ENCODE data around the gene CPSF4. TPM values are rescaled to one million over a fixed set of nuclear protein-coding genes. Genes with fewer than 3 reads are reported as not detected.
"Not testable (repeated sequence)": the region's sequence is repeated elsewhere in the genome, so short reads cannot be mapped to it uniquely, and the experiment has no call there.

Gene CPSF4
- total RNA-seq, 1 donor from 2014 or later: 26.9 TPM

DNA sequence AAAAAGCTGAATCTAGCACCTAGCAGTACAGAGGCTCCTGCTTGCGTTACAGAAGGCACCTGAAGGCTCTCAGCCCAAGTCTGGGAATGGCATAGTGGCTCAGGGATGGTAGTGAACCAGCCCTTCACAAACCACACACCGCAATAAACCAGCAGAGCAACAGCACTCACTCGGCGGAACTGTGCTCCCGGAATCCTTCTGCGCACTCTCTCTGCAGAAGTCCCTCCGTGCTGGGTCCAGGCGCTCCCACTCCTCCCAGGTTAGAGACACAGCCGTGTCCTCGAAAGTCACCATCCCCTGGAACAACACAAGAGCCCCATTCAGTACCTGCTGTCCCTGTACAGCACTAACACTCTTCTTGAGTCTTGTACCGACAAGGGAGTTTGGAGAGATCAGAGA, 59.8 kb downstream of the CPSF4 start:
- ATAC-seq (no peak), DNase-seq (no peak)
- TF ChIP-seq, protein P1, sequence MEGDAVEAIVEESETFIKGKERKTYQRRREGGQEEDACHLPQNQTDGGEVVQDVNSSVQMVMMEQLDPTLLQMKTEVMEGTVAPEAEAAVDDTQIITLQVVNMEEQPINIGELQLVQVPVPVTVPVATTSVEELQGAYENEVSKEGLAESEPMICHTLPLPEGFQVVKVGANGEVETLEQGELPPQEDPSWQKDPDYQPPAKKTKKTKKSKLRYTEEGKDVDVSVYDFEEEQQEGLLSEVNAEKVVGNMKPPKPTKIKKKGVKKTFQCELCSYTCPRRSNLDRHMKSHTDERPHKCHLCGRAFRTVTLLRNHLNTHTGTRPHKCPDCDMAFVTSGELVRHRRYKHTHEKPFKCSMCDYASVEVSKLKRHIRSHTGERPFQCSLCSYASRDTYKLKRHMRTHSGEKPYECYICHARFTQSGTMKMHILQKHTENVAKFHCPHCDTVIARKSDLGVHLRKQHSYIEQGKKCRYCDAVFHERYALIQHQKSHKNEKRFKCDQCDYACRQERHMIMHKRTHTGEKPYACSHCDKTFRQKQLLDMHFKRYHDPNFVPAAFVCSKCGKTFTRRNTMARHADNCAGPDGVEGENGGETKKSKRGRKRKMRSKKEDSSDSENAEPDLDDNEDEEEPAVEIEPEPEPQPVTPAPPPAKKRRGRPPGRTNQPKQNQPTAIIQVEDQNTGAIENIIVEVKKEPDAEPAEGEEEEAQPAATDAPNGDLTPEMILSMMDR (IDR thresholded peaks at IDR 0.05): no peak
- H3K4me1 ChIP-seq: peaks cover 24% of the 10 kb centered on the region
- H3K27ac ChIP-seq: no peak overlapping the region
- H3K4me3 ChIP-seq: peak overlapping the region; percentile 100
- no peaks in the 10 kb centered on the region for H3K27me3 ChIP-seq
- intact Hi-C loops (cut with DNase I): no loop called here
- peaks cover 46% of the 10 kb centered on the region for H3K36me3 ChIP-seq
- H3K9me3 ChIP-seq: peaks cover 11% of the 10 kb centered on the region

DNA sequence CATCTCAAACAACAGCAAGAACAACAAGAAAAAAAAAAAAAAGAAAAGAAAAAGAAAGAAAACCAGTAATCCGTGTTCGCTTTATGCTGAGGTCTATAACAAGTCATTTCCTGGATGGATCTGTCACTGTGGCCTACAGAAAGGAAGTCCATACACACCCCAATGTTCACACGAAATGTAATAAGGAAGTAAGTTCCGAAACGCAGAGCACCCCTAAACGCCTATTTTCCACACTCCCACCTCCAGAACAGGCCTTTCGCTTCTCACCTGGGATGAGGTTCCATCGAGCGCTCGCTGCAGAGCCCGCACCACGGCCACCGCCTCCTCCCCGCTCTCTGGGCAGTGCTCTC, 60.6 kb downstream of the CPSF4 start:
- Histone ChIP-seq H3K4me3 (peak overlapping the region; percentile 100), H3K9me3 (peaks cover 5% of the 10 kb centered on the region), H3K4me1 (peaks cover 24% of the 10 kb centered on the region), H3K36me3 (peaks cover 38% of the 10 kb centered on the region), H3K27me3 (no peaks in the 10 kb centered on the region), H3K27ac (peak overlapping the region; percentile 96)
- intact Hi-C loops (cut with DNase I): no loop called here
- peak; percentile 19 for ATAC-seq
- TF ChIP-seq, protein P1 (IDR thresholded peaks at IDR 0.05): no peak
- DNase-seq: no peak

DNA sequence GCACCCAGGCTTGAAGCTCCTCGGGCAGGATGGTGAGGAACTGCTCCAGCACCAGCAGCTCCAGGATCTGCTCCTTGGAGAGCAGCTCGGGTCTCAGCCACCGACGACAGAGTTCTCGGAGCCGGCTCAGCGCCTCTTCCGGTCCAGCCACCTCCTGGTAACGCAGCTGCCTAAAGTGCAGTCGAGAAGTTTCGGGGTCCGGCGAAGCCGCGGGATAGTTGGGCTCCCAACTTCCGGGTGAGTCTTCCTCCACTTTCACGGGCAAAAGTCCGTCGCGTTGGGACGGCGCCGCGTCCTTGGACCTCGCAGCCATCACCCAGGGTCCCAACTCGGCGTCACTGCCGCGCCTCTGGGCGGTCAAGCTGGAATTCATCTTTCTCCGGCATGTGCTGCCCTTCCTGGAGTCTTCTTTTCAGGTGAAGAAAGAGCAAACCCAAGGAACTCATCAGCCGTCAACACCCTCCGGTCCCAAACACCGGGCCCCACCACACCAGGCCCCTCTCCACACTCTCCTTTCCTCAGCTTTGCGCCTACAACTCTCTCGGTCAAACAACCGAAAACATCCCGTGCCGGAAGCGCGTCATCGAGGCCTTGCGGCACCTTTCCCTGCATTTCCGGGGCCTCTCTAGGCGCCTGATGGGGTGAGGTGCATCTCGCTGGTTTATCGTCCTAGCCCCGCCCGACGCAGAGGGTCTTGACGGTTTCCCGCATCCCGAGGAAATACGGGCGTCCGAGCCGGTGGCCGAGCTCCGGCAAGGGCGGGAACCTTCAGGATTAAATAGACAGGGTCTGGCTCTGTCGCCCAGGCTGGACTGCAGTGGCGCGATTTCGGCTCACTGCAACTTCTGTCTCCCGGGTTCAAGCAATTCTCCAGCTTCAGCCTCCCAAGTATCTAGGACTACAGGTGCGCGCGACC, 61.2 kb downstream of the CPSF4 start, which contains the start of gene ZNF394:
ZNF394 (minus strand) TSS at position 561 of the 916 bp plus-strand sequence; CDS start at position 373, 188 bp downstream.
- H3K4me3 ChIP-seq: peak within 1 kb of the TSS; percentile 100
- peaks cover 31% of the 10 kb centered on the region for H3K36me3 ChIP-seq
- ATAC-seq (peak; percentile 80), DNase-seq (peak; percentile 95)
- H3K27ac ChIP-seq: peak within 1 kb of the TSS; percentile 96
- no peaks in the 10 kb centered on the region for H3K27me3 ChIP-seq
- peaks cover 24% of the 10 kb centered on the region for H3K4me1 ChIP-seq
- intact Hi-C loops (cut with DNase I): no loop called here
- TF ChIP-seq, protein P1 (IDR thresholded peaks at IDR 0.05): no peak
- H3K9me3 ChIP-seq: no peaks in the 10 kb centered on the region

DNA sequence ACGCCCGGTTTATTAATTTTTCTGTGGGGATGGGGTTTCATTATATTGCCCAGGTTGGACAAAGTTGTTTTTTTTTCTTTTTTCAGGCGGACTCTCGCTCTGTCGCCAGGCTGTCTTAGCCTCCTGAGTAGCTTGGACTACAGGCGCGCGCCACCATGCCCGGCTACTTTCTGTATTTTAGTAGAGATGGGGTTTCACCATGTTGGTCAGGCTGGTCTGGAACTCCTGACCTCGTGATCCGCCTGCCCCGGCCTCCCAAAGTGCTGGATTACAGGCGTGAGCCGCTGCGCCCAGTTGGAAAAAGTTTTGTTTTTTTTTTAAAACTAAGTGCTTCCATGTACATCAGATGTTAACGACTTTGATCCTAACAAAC, 61.9 kb downstream of the CPSF4 start:
- no peaks in the 10 kb centered on the region for H3K27me3 ChIP-seq
- H3K4me3 ChIP-seq: peak overlapping the region; percentile 100
- no peaks in the 10 kb centered on the region for H3K9me3 ChIP-seq
- ATAC-seq (no peak), DNase-seq (no peak)
- peaks cover 27% of the 10 kb centered on the region for H3K4me1 ChIP-seq
- peak overlapping the region; percentile 96 for H3K27ac ChIP-seq
- TF ChIP-seq, protein P1 (IDR thresholded peaks at IDR 0.05): no peak
- peaks cover 26% of the 10 kb centered on the region for H3K36me3 ChIP-seq
- intact Hi-C loops (cut with DNase I): no loop called here

DNA sequence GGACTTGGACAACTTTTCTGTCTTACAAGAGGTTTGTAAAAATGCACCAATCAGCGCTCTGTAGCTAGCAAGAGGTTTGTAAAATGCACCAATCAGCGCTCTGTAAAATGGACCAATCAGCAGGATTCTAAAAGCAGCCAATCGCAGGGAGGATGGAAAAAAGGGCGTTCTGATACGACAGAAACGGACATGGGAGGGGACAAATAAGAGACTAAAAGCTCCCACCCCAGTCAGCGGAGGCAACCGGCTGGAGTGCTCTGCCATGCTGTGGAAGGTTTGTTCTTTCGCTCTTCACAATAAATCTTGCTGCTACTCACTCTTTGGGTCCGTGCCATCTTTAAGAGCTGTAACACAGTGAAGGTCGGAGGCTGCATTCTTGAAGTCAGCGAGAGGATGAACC, 62.5 kb downstream of the CPSF4 start:
- DNase-seq; H3K9me3 ChIP-seq; H3K27me3 ChIP-seq; intact Hi-C loops (cut with DNase I); H3K27ac ChIP-seq; ATAC-seq; H3K4me3 ChIP-seq: not testable (repeated sequence)
- H3K36me3 ChIP-seq: peaks cover 20% of the 10 kb centered on the region
- peaks cover 33% of the 10 kb centered on the region for H3K4me1 ChIP-seq

DNA sequence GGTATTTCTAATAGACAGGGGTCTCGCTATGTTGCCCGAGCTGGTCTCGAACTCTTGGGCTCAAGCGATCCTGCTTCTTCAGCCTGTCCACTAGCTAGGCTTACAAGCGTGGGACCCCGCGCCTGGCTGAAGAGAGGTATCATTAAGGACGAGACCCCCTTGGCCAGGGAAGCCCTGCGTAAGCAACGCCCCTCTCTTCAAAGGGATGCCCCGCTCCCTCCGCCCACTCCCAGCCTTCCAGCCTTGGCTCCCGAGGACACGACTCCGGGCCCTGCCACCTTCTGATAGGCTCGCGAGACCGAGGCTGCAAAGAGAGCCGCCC, 65.5 kb downstream of the CPSF4 start:
- H3K4me1 ChIP-seq: peaks cover 31% of the 10 kb centered on the region
- TF ChIP-seq, protein P1 (IDR thresholded peaks at IDR 0.05): no peak
- peak; percentile 93 for ATAC-seq
- no peaks in the 10 kb centered on the region for H3K36me3 ChIP-seq
- H3K9me3 ChIP-seq: no peaks in the 10 kb centered on the region
- intact Hi-C loops (cut with DNase I): no loop called here
- H3K27ac ChIP-seq: peak overlapping the region; percentile 83
- peak overlapping the region; percentile 90 for H3K4me3 ChIP-seq
- H3K27me3 ChIP-seq: no peaks in the 10 kb centered on the region
- no peak for DNase-seq

All from upper lobe of right lung (tissue), 1 donor.